NCI-H2196 treated with DMSO at 0.1 percent for 48 hours (cell line): ENCODE data around the gene LRRC14B.
"Not testable (repeated sequence)": the region's sequence is repeated elsewhere in the genome, so short reads cannot be mapped to it uniquely, and the experiment has no call there.

Experiments
- DNase-seq: peaks from one replicate; lab custom pipeline; 2025; ENCODE audit not compliant: unreplicated experiment; lab: John Stamatoyannopoulos, UW

The LRRC14B gene

DNA sequence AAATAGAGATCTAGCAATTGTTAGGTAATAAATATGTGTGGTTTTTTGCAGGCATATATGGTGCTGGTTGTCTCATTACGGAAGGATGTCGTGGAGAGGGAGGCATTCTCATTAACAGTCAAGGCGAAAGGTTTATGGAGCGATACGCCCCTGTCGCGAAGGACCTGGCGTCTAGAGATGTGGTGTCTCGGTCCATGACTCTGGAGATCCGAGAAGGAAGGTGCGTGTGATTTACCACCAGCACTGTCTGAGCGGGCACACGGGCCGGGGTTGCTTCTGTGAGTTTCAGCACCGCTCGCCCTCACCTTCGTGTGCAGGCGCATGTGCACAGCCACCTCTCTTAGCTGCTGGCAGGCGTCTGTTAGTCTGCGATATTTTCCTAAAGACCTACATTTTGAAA, 42.1 kb downstream of the LRRC14B start:
- not testable (repeated sequence) for DNase-seq

DNA sequence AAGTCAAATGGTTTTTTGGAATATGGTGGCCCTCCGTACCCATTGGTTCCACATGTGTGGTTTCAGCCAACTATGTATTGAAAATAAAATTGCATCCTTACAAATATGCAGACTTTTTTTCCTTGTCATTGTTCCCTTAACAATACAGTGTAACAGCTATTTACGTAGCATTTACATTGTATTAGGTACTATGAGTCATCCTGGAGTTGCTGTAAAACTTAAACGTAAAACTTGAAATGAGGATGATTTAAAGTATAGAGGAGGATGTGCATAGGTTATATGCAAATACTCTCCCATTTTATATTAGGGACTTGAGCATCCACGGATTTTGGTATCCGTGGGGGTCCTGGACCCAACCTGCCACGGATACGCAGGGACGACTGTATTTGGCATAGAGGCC, 43.2 kb downstream of the LRRC14B start:
- DNase-seq, result no peak

DNA sequence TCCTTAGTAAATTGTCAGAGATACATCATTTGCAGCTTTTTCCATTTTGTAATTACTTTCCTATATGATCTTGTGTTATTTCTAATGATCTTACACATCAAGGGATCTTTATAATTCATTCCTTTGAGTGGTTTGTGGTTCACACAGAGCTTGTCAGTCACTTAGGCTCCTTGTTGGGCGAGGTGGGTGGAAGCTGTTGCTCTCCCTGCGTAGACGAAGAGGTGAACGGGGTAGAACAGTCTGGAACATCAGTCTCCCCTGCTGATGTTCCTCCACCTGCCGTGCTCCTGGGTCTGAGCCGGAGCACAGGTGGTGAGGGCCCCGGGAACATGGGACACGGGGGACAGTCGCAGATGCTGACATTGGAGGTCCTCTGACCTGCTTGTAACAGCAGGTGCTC, 44.2 kb downstream of the LRRC14B start:
- not testable (repeated sequence) for DNase-seq

DNA sequence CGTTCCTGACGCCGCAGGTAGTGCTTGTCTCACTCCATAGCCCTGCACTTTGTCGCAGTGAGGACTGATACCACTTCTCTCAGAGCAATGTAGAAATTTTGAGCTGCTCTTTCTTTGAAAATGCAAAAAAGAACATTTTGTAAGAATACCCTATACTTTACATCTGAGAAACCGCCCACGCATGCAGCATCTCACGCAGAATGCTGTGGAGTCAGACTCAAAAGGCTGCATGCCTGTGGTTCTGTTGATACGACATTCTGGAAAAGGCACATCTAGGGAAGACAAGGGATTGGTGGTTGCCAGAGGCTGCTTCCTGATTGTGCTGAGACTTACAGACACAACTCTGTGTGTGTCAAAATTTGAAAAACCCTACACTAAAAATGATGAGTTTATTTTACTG, 46.6 kb downstream of the LRRC14B start:
- DNase-seq, result not testable (repeated sequence)

DNA sequence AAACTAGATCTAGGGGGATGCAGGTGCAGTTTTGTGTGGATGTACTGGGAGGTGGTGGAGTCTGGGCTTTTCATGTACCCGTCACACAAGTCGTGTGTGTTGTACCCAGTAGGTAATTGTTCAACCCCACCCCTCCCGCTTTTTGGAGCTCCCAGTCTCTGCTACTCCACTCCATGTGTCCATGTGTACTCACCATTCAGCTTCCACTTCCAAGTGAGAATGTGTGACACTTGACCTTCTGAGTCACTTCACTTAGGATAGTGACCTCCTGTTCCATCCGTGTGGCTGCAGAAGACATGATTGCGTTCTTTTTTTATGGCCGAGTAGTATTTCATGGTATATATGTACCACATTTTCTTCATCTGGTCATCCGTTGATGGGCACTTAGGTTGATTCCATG, 49.3 kb downstream of the LRRC14B start:
- DNase-seq, result not testable (repeated sequence)

DNA sequence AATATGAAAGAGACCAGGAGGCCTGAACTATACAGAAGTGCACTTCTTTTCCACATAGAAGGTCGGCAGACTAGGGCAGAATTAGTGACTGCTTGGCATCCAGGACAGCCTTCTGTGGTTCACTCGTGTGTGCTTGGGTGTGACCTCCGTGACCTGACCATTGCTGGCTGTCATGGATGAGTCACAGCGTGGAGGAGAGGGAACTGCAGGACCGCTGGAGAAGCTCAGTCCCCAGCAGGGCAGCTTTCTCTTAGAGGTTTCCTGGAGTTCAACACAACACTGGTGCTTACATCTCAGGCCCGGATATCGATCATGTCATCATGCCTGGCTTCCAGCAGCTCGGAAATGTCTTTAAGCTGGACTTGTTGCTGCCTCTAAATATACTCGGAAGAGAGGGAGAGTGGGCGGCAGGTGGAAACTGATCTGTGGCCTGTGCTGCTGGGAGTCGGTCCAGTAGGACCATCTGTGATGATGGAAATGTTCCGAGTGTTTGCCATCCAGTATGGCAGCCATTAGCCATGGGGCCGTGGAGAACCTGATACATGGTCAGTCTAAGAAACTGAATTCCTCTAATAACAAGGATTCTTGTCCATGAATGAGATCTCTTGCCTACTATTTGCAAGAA, 49.9 kb downstream of the LRRC14B start:
- not testable (repeated sequence) for DNase-seq

DNA sequence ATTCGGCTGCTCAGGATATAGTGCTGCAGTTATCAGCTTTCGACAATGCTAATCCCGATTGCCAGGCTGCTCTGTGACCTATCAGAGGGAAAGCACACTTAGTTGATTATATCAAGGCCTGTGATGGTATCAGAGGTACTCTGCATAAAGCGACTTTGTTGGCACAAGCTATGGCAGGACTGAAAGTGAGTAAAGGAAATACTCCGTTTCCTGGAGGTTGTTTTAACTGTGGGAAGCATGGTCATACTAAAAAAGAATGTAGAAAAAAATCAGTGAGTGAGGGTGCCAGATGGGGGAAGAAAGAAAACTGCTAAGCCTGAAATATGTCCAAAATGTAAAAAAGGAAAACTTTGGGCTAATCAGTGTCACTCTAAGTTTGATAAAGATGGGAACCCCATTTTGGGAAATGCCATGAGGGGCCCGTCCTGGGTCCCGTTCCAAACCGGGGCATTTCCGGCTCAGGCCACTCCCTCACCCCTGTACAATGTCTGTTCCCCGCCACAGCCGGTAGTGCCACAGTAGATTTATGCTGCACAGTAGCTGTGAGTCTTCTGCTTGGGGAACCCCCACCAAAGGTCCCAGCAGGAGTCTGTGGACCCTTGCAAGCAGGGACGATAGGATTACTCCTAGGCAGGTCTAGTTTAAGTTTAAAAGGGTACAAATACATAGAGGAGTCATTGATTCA, 52.5 kb downstream of the LRRC14B start:
- not testable (repeated sequence) for DNase-seq

DNA sequence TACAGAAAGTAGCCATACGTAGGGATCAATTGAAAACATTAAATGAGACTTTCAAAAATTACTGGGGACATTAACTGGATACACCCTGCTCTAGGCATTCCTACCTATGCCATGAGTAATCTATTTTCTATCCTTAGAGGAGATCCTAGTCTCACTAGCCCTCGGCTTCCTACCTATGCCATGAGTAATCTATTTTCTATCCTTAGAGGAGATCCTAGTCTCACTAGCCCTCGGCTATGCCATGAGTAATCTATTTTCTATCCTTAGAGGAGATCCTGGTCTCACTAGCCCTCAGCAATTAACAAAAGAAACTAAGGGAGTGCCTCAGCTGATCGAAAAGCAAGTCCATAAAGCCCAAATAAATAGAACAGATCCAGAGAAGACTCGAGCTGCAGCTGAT, 54.4 kb downstream of the LRRC14B start:
- not testable (repeated sequence) for DNase-seq
